Measurements from ENCODE around the gene GREB1. TPM values are rescaled to one million over a fixed set of nuclear protein-coding genes. Genes with fewer than 3 reads are reported as not detected.

The GREB1 gene
- total RNA-seq, 1 donor from 2014 or later = 30.8 TPM

DNA sequence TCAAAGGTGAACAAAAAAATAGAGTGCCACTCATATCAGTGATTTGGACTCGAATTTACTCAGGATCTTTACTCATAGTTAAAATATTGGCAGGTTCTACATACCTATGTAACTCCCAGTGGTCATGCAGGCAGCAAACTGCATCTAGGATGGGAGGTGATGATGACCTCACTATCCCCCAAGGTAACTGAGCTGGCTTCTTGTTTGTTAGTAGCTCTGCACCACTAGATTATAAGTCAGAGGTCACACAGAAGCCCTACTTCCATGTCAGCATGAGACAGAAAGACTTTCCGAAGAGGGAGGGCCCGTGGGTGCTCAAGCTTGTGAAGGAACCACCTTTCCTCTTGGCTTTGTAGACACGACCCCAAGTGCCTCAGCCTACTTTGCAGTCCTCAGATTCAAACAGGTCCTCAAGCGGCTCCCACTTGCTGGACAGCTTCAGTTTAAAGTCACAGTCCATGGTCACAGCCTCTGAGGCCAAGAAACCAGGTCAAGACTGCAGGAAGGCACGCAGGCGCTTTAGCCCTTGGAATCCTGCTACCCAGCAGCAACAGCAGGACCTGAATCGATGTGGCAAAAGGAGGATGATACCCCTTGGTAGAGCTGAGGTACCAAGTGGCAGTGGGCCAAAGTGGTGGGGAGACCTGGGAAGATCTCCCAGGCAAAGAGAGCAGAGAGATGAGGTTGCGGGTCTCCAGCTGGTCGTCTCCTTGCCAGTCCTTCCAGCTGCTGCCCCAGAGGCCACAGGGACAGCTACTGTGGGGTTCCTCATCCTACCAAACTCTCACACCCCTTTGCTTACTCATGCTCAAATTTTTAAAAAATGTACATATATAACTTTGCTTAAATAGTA is 131.9 kb downstream of the GREB1 start:
- peaks cover 7% of the 10 kb centered on the region for H3F3A ChIP-seq (ENCODE audit: low read depth)
- peaks cover 4% of the 10 kb centered on the region for H3K9me3 ChIP-seq (ENCODE audit: low read depth)
- H3K4me3 ChIP-seq = no peak overlapping the region
- H3K27ac ChIP-seq = no peak overlapping the region
- no peak overlapping the region for H2AFZ ChIP-seq (replicated peaks)
- peaks cover 36% of the 10 kb centered on the region for H3K27me3 ChIP-seq
- no peak for DNase-seq (ENCODE audit: low spot score)
- Mint-ChIP-seq H3K36me3 (no peaks in the 10 kb centered on the region), H3K4me3 (no peak overlapping the region), H3K9me3 (peaks cover 11% of the 10 kb centered on the region), H3K27ac (no peak overlapping the region), H3K27me3 (ENCODE audit: insufficient read depth, low read depth) (peaks cover 13% of the 10 kb centered on the region), H3K4me1 (peaks cover 9% of the 10 kb centered on the region)
- H3K4me1 ChIP-seq = no peaks in the 10 kb centered on the region
- TF ChIP-seq, protein P1, sequence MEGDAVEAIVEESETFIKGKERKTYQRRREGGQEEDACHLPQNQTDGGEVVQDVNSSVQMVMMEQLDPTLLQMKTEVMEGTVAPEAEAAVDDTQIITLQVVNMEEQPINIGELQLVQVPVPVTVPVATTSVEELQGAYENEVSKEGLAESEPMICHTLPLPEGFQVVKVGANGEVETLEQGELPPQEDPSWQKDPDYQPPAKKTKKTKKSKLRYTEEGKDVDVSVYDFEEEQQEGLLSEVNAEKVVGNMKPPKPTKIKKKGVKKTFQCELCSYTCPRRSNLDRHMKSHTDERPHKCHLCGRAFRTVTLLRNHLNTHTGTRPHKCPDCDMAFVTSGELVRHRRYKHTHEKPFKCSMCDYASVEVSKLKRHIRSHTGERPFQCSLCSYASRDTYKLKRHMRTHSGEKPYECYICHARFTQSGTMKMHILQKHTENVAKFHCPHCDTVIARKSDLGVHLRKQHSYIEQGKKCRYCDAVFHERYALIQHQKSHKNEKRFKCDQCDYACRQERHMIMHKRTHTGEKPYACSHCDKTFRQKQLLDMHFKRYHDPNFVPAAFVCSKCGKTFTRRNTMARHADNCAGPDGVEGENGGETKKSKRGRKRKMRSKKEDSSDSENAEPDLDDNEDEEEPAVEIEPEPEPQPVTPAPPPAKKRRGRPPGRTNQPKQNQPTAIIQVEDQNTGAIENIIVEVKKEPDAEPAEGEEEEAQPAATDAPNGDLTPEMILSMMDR (IDR thresholded peaks at IDR 0.05) = no peak
- no peak for TF ChIP-seq EZH2phosphoT487 (IDR thresholded peaks at IDR 0.05)
- no peak for TF ChIP-seq EZH2 (IDR thresholded peaks at IDR 0.05)
- peaks cover 16% of the 10 kb centered on the region for H4K20me1 ChIP-seq (ENCODE audit: low read depth)
- no peak overlapping the region for H3K9ac ChIP-seq
- no peaks in the 10 kb centered on the region for H3K79me2 ChIP-seq (ENCODE audit: low read depth)
- H3K4me2 ChIP-seq = no peak overlapping the region
- no peaks in the 10 kb centered on the region for H3K36me3 ChIP-seq

DNA sequence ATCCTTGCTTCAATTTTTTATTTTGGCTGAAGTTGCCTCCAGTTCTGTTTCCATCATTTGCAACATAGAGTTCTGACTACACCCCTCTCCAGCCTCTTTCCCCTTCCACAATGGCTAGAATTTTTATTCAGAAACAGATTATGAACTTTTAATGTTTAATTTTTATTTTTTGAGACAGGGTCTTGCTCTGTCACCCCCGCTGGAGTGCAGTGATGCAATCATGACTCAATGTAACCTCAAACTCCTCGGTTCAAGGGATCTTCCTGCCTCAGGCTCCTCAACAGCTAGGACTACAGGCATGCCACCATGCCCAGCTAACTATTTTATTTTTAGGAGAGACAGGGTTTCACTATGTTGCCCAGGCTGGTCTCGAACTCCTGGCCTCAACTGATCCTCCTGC is 133.3 kb downstream of the GREB1 start:
- Mint-ChIP-seq H3K4me3 (no peak overlapping the region), H3K9me3 (peaks cover 7% of the 10 kb centered on the region), H3K36me3 (no peaks in the 10 kb centered on the region), H3K27ac (no peak overlapping the region), H3K4me1 (peaks cover 9% of the 10 kb centered on the region), H3K27me3 (ENCODE audit: insufficient read depth, low read depth) (peaks cover 13% of the 10 kb centered on the region)
- Histone ChIP-seq H3K79me2 (ENCODE audit: low read depth) (no peaks in the 10 kb centered on the region), H3K36me3 (no peaks in the 10 kb centered on the region), H3F3A (ENCODE audit: low read depth) (peaks cover 12% of the 10 kb centered on the region), H3K27ac (no peak overlapping the region), H4K20me1 (ENCODE audit: low read depth) (peaks cover 16% of the 10 kb centered on the region), H2AFZ (replicated peaks) (no peak overlapping the region), H3K4me3 (no peak overlapping the region), H3K9ac (no peak overlapping the region), H3K9me3 (ENCODE audit: low read depth) (peaks cover 4% of the 10 kb centered on the region), H3K4me2 (no peak overlapping the region), H3K4me1 (no peaks in the 10 kb centered on the region), H3K27me3 (peaks cover 49% of the 10 kb centered on the region)
- TF ChIP-seq EZH2phosphoT487 (IDR thresholded peaks at IDR 0.05) = no peak
- no peak for DNase-seq (ENCODE audit: low spot score)

DNA sequence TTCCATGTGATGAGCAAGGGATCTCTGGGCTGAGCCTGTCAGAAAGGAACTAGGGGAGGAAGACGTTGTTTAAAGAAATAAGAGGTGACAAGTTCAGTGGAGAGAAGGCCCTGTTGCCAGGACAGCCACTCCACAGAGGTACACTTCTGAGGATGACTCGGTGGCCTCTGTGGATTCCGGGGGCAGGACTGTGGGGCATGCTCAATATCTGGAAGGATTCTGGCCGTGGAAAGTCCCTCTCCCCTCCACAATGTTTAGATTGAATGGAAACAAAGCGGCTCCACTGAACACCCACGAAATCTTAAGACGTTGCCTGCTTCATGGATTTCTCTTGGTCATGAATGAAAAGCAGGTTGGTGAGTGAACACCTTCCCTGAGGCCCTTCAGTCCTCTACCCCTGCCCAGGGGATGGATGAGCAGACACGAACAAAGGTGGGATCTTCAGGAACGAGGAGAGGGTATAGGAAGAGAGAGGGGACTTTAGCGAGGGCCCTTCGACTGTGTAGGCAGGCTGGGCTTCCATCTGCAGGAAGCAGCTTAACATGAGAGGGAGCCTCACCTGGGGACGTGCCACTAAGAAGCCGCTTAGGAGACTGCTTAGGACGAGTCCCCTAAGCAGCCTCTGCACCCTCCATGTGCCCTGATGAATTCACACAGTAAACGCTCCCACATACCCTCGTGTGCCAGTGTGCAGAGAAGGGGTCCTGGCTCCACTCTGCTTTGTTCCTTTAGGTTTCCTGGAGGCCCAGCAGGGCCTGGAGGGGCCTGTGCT is 134.2 kb downstream of the GREB1 start:
- Mint-ChIP-seq H3K36me3 (no peaks in the 10 kb centered on the region), H3K27ac (no peak overlapping the region), H3K27me3 (ENCODE audit: insufficient read depth, low read depth) (peaks cover 13% of the 10 kb centered on the region), H3K4me1 (peaks cover 9% of the 10 kb centered on the region), H3K9me3 (peaks cover 2% of the 10 kb centered on the region), H3K4me3 (no peak overlapping the region)
- H3K27me3 ChIP-seq = peaks cover 57% of the 10 kb centered on the region
- no peaks in the 10 kb centered on the region for H3K9me3 ChIP-seq (ENCODE audit: low read depth)
- H4K20me1 ChIP-seq (ENCODE audit: low read depth) = peaks cover 16% of the 10 kb centered on the region
- TF ChIP-seq EZH2phosphoT487 (IDR thresholded peaks at IDR 0.05) (no peak), EZH2 (IDR thresholded peaks at IDR 0.05) (no peak)
- TF ChIP-seq, protein P1 (IDR thresholded peaks at IDR 0.05) = no peak
- no peak overlapping the region for H3K27ac ChIP-seq
- H3K9ac ChIP-seq = no peak overlapping the region
- DNase-seq (ENCODE audit: low spot score) = no peak
- H3K4me2 ChIP-seq = no peak overlapping the region
- no peaks in the 10 kb centered on the region for H3K79me2 ChIP-seq (ENCODE audit: low read depth)
- no peaks in the 10 kb centered on the region for H3K4me1 ChIP-seq
- no peaks in the 10 kb centered on the region for H3K36me3 ChIP-seq
- H2AFZ ChIP-seq (replicated peaks) = no peak overlapping the region
- H3F3A ChIP-seq (ENCODE audit: low read depth) = peaks cover 12% of the 10 kb centered on the region
- no peak overlapping the region for H3K4me3 ChIP-seq
